Activated CD8-positive, alpha-beta memory T cell treated with anti-CD3 and anti-CD28 coated beads, Interleukin-2, amount 50 U/mL, for 4 hours (primary cell): ENCODE measurements around the gene AKT1.
A peak's percentile ranks its signal among the peaks of the same experiment; 100 is the strongest.
"Not testable (repeated sequence)": the region's sequence is repeated elsewhere in the genome, so short reads cannot be mapped to it uniquely, and the experiment has no call there.

ENCODE experiments used
- DNase-seq: peaks from one replicate; pipeline ENCODE4 v3.0.0-alpha.2; 2020

Gene AKT1

DNA sequence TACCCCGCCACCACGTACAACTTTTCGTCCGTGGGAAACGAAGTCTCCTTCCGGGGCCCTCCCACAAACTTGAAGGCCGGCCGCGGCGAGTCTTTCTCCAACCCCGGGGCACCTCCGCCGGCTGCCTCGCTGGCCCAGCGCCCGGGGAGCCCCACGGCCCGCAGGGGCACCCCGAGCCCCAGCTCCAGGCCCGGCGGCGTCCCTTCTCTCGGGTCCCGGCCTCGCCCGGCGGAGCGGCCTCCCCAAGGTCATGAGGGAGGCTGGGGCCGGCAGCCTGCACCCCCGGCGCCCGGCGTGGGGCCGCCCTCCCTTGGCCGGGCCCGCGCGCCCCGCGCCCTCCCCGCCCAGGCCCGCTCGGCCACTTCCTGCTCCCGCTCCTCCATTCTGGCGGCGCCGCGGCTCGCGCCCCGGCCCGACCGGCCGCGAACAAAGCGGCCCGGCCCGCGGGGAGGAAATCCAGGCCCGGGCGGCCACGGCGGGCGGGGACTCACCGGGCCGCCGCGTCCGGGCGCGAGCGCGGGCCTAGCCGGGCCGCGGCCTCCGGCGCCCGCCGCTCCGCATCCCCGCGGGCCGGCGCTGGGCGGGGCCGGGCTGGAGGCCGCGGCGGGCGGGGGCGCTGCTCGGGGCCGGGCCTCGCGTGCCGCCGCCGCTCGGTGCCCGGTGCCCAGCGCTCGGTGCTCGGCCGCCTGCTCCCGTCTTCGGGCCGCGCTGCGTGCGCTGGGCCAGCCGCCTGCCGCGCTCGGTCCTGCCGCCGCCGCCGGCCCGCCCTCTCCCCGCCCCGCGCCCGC is at the start of gene AKT1:
Gene AKT1 (minus strand): TSS at position 756 of the 788 bp plus-strand sequence. CDS start 3,105 bp downstream, outside the sequence.
- DNase-seq, result no peak

DNA sequence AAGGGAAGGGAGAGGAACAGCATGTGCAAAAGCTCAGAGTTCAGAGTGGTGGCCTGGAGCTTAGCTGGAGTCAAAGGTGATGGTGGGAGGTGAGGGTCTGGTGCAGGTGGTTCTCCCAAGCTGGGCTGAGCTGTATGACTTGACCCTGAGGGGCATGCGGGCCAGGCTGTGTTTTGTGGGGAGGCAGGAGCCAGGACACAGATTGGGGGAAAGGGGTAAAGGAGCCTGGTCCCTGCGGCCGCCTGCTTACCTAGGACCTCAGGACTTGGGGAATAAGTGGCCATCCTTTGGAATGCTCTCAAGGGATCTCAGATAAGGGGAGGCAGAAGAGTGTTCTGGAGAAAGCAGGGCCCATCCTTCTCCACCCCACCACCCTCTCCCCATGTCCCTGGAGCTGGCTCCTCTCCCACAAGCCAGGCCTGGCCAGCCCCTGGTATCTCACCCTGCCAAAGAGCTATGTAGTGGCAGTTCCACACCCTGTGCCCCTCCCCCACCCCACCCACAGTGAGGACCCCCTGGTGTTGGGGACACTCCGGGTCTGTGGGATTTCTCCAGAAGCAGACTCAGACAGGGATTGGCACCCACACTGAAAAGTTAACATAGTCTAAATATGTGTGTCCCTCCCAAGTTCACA is 49.6 kb upstream of the AKT1 start:
- DNase-seq, result no peak

DNA sequence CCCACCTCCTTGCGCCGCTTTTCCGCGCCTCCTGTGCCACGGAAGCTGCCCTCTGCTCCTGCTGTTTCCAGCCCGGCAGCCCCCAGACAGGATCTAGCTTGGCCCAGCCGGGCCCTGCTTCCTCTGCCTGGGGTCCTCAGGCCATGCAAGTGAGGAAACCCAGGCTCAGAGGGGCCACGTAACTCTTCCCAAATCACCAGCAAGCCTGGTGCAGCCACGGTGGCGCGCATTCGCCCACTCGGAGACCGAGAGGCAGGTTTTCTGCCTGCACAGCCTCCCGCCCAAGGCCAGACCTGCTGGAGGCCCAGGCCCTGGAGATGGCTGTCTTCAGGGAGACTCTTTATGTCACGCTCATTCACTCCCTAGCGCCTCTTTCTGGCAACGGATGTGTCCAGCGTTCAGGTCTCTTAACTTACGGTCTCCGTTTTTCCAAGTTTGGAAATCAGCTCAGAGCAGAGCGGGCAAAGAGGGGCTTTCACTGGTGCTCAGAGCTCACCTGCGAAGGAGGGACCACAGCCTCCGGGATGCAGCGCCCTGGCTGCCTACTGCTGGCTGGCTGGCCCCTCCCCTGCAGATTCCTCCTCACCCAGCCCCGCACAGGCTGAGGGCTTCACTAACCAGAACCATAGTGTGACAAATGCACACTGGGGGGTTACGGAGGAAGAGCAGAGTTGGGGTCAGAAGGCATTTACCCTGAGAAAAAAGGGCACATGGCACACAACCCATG is 48.9 kb upstream of the AKT1 start:
- DNase-seq, result no peak

DNA sequence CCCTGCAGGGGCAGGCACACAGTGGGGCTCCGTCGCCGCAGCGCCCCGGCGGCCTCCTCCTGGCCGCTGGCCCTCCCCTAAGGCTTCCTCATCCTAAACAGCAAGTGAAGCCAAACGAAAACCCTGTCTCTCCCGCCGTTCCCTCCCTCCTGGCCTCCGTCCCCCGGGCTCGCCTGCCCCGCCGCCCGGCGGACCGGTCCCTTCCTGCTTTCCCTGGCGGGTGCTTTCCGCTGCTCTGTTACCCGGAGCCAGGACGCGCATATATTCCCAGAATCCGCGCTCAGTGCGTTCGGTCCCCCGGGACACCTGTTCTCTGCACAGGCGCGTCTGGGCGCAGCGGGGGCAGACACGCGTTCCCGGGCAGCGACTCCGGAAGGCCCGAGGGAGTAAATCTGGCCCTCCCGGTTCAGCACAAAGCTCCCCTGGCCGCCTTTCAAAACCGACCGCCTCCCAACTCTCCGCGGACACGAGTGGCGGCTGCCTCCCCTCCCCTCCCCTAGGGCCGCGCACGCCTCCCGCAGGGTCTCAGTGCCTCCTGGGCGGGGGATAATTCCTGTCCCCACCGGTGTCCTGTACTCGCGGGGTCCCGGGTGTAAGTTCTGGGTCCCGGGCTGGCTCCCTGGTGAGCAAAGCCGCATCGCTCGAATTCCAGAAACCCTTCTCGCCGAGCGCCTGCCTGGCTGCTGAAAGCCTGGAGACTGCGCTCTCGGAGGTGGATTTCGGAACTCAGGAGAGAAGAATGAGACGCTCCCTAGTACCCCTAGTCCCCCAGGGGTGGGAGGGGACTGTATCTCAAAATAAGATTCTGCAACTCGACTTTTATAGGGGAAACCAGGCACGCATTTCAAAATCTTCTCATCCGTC is 48.1 kb upstream of the AKT1 start:
- DNase-seq, result no peak

DNA sequence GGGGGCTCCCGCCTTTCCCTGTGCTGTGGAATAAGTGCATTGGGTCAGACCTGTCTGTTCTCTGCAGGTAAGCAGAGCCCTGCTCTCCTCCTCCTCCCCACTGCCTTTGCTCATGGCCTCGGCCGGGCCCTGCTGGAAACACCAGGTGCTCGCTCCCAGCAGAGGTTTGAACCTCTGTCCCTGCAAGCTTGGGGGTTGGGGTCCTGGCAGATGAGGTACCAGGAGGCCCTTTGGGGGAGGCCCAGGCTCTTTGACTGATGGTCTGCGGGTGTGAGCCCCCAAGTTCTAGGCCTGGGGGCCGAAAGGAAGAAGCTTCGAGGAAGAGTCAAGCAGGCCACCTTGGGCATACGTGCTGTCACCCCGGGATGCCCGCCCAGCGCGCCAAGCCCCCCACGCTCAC is 47.5 kb upstream of the AKT1 start:
- no peak for DNase-seq

DNA sequence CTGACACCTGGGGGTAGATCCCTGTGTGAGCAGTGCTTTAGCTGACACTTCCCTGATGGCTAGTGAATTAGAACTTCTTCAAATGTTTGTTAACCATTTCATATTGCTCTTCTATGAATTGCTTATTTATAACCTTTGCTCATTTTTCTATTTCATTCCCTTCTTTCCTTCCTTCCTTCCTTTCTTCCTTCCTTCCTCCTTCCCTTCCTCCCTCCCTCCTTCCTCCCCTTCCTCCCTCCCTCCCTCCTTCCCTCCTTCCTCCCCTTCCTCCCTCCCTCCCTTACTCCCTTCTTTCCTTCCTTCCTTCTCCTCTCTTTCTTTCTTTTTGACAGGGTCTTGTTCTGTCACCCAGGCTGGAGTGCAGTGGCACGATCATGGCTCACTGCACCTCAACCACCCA is 46.2 kb upstream of the AKT1 start:
- DNase-seq, result no peak

DNA sequence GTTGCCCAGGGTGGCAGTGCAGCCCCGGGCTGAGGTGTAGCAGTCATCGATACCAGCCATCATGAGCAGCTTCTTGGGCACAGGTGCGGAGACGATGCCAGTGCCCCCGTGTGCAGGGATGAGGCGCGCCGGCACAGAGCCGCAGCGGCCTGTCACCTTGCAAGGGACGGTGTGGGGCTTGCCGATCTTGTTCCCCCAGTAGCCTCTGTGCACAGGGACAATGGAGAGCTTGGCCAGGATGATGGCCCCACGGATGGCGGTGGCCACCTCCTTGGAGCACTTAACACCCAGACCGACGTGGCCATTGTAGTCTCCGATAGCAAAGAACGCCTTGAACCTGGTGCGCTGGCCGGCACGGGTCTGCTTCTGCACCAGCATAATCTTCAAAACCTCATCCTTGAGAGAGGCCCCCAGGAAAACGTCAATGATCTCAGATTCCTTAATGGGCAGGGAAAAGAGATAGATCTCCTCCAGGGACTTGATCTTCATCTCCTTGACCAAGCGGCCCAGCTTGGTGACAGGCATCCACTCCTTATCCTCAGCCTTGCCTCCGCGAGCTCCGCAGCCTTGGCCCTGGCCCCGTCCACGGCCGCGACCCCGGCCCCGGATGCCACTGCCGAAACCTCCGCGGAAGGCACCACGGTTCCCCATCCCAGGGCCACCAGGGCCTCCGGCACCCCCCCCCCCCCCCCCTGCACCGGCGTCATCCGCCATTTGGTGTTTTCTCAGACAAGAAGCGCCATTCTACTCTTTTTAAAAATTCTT is 40.8 kb upstream of the AKT1 start:
- DNase-seq, result not testable (repeated sequence)

DNA sequence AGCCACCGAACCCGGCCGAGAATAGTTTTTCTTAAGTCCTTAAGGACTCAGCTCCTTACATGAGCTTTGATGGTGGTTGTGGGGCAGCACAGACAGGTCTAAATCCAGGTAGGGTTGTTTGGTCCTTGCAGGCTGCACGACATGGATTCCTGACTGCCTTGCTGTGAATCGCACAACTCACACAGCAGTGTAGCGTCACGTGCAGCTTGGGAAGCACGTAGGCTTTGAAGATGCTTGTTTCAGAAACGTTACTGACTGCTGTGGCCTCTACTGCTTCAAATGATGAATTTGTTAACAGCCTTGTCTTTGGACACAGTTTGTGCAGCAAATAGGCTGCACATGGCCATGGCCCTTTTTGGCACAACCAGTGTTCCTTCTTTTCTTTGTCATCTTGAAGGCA is 35.2 kb upstream of the AKT1 start:
- DNase-seq, result no peak

DNA sequence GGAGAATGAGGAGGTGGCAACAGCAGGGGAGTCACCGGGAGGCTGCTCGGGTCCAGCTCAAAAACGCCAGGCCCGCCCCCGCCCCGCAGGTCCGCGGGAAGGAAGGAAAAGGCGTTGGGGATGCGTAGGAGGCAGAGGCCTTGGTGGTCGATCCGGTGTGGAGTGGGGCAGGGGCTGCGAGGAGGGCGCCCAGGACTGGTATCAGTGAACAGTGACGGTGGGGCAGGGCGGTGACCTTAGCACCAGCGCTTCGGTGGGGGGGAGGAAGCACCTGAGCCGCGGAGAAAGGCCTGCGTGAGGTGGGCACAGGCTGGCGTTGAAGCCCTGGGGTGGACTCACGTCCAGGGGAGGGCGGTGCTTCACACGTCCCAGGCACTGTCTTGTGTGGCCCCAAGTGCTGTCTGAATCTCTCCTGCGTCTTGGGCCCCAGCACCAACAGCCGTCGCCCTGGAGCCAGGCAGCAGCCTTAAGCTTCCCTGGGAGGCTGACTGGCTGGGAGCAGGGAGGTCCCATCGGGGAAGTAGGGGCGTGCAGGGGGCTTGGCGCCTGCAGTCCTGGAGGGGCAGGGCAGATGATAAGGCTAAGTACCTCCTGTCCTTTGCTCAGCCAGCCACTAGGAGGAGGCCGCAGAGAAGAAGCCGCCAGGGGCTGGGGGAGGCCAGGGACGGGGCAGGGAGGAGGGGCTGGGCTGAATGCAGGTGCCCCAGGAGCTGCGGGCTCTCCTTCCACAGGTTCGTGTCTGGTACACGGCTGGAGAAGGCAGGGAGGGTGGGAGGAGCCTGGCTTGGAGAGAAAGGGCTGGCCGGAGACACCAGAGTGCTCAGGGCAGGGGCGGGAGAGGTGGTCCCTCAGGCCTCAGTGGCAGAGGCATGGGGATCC is 31.9 kb upstream of the AKT1 start:
- DNase-seq, result peak; percentile 47

DNA sequence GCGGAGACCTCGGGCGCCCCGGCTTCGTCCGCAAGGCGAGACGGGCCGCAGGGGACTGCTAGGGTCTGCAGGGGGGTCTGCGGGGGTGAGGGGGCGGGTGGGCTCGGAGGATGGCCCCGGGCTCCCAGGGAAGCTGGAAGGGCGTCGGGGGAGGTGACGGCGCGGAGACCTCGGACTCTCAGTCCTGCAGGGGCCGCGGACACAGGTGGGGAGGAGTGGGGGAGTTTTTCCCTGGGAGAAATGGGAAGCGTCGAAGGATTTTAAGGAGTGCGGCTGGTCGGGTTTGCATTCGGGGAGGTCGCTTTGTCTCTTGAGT is 31.3 kb upstream of the AKT1 start:
- DNase-seq, result no peak

DNA sequence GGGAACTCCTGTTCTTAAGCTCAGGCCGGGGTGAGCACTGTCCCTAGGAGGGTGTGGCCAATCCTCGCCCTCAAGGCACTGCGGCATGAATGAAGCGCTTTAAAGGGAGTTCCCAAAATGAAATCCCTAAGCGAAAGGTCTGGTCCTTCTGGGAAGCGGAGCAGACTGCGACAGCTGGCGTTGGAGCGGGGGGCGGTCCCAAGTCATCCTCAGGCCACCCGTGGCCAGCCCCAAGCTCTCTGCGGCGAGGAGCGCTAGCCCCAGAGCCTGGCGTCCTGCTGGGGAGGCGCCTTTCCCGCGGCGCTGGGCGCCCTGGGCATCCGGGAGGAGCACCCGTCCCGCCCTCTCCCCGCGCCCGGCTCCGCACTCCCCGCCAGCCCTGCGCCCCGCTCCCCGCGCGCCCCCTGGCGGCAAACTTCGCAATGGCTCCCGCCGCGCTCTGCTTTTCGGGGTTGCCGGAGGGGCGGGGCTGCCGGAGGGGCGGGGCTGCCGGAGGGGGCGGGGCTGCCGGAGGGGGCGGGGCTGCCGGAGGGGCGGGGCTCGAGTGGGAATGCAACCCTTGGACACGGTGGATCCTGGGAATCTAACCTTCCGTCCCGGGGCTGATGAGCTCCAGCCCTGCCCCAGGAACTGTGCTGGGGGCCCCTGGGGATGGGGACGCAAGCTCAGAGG is 30.8 kb upstream of the AKT1 start:
- DNase-seq, result peak; percentile 96

DNA sequence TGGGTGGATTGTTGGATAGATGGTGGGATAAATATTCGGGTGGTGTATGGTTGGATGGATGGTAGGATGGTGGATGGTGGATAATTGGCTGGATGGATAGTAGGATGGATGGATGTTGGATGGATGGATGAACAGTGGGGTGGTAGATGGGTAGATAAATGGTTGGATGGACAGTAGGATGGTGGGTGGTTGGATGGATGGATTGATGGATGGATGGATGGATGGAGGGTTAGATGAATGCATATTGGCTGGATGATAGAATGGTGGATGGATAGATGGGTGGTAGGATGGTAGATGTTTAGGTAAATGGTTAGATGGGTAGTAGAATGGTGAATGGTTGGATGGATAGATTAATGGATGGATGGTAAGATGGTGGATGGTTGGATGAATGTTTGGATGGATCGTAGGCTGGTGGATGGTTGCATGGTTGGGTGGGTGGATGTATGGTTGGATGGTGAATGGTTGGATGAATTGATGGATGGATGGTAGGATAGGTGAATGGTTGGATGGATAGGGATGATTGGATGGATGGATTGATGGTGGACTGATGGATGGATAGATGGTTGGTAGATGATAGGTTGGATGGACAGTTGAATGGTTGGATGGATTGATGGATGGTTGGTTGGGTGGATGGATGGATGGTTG is 28.9 kb upstream of the AKT1 start:
- no peak for DNase-seq

DNA sequence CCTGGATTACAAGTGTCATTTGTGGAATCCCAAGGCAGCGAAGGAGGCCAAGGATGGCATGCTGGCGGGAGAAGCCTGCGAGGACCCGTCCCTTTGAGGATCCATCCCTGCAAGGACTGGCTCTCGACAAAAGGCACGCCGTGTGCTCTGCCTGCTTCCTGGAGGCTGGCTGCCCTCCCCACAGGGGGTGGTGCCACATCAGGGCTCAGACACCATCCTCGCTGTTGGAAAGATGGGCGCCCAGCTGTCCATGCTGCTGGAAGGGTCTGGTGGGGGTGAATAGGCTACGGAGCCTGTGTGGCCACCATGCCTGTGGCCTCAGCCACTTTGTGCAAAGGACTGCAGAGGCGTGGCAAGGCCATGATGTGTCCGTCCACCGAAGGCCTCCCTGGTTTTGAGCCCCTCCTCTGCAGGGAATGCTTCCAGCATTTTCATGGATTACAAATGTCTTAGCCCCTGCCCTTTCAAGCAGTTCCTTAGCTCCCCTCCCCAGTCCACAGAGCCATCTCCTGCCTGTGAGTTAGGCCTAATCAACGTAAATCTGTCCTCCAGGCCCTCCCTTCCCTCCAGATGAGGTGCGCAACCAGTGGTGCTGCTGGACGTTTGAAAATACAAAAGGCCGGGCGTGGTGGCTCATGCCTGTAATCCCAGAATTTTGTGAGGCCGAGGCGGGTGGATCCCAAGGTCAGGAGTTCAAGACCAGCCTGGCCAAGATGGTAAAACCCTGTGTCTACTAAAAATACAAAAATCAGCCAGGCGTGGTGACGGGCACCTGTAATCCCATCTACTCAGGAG is 27.5 kb upstream of the AKT1 start:
- DNase-seq, result no peak

DNA sequence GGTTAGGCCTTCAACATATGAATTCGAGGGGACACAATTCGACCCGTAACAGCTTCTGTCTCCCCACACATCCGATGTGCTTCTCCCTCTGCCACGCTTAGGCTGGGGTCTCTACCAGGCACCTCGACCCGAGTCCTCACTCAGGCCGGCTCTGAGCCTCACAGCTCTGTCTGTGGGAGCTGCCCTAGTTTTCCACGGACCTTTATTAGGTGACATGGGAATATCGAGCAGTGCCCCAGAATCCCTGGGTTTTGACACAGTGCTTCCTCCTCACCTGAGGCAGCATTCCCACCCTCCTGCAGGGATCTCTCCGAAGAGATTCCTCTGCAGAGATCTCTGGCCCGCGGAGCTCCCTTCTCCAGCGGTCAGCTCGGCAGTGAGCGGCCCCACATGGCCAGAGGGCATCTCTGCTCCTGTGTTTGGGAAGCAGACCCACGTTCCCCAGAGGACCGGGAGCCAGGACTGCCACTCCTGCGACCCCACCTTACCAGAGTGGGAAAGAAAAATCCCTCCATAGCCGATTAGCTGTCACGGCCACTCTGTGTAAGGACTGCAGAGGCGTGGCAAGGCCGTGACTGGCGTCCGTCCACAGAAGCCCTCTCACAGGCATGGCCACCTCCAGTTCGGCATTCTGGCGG is 26.5 kb upstream of the AKT1 start:
- DNase-seq, result no peak

DNA sequence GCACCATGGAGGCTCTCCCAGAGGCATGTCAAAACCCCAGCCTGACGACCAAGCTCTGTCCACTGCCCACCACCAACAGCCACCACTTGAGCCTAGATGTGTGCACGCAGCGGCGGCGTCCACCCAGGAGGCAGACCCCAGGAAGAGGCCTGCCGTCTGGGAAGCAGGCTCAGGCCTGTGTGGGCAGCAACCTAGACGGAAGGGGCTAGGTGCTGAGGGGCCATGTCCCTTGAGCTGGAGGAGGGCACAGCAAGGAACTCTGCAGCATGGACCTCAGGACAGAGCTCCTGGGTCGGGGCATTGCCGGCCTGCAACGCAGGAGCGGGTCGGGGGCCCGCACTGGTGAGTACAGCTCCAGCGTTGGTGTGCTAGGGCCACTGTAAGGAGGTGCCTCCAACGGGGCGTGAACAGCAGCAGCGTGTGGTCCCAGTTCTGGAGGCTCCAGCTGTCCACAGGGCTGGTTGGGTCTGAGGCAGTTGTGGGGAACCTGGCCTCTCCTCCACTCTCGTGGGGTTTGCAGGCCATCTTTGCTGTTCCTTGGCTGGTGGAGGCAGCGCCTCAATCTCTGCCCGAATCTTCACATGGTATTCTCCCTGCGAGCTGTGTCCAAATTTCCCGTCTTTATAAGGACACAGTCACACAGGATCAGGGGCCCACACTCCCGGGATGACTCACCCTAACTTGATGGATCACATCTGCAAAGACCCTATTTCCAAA is 25.8 kb upstream of the AKT1 start:
- DNase-seq, result no peak

DNA sequence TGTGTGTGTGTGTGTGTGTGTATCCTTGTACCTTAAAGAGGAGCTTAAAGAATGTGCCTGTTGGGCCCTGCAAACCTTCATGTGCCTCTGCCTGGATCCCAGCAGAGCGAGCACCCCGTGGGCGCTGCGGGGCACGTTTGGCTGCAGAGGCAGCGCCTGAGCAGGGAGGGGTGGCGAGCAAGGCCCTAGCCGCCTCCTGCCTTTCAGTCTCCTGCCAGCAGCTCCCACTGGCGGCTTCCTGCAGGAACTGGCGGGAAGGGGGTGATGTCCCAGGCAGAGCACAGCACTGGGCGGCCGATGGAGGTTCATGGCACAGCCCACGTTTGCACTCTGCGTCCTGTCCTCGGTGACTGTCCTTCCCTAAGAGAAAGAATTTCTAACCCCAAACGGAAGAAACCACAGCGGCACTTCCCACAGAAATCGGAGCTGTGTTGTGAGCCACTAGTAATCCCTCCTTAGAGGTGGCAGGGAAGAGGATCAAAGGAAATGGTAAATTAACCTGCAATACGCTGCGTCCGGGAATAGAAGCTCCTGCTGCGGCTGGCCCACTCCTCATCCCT is 25.2 kb upstream of the AKT1 start:
- no peak for DNase-seq

DNA sequence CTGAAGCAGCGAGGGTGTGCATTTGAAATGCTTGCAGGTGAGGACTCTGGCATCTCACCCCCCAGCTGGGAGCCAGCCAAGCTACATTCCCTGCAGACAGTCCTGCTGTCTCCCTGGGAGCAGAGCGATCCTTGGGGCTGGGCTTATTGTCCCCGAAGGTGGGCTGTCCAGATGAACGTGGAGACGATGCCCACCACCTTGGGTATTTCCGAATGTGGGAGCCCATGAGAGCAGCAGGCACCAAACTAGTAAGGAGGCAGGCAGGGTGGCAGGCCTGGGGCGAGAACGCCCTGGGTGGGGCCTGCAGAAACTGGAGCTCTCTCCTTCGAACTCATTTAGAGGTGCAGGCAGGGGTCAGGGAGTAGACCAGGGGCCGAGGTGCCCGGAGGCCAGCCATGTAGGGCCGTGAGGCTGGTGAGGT is 23.8 kb upstream of the AKT1 start:
- no peak for DNase-seq

DNA sequence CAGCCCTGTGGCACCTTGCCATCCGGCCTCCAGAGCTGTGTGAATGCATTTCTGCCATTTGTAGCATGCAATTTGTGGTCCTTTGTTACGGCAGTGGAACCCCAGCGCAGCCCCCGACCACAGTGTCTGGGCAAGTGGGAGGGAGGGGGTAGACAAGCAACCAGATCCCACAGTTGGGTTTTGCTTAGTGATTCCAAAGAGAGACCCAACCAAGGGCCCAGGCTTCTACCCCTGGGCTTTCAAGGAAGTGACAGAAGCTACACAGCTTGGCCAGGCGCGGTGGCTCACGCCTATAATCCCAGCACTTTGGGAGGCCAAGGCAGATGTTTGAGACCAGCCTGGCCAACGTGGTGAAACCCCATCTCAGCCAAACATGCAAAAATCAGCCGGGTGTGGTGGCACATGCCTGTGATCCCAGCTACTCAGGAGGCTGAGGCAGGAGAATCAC is 23.2 kb upstream of the AKT1 start:
- no peak for DNase-seq
